WTC11 (cell line): ENCODE data around the gene WDR75.

ENCODE experiments used
- CREB1 ChIP-seq: sonication (generic); formaldehyde crosslinking; IDR thresholded peaks from 2 replicates; pipeline ENCODE4 v1.8.0; 2023; ENCODE audit warnings: mild to moderate bottlenecking, missing genetic modification reagents
- TF ChIP-seq, protein P1 (sequence below): fragments of 200-600 bp; IDR thresholded peaks from 2 replicates; pipeline ENCODE4 v1.8.0; 2022; ENCODE audit warnings: antibody characterized with exemption
- TF ChIP-seq, protein P2 (sequence below): sonication (generic); formaldehyde crosslinking; IDR thresholded peaks from 2 replicates; pipeline ENCODE4 v1.8.1; 2023; ENCODE audit warnings: mild to moderate bottlenecking, moderate library complexity, missing genetic modification reagents

DNA sequence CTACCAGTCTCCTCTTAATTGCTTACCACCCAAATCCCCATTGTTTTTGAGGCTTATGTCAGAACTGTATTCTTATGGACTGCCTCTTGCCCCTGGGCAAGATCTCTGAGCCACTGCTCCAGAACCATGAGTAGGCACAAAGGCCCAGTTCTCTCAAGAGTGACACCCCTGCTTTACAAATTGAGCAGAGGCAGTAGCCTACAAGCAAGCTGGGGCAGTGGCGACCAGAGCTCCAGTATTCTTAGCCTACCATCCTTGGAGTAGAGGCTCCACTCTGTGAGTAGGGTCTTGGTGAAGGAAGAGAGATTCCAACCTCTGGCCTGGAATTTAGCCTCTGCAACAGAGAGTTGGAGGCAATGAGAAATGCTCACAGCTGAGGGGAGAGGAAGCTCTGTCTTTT lies 36.5 kb downstream of the WDR75 start:
- TF ChIP-seq CREB1, result no peak
- TF ChIP-seq, protein P1, sequence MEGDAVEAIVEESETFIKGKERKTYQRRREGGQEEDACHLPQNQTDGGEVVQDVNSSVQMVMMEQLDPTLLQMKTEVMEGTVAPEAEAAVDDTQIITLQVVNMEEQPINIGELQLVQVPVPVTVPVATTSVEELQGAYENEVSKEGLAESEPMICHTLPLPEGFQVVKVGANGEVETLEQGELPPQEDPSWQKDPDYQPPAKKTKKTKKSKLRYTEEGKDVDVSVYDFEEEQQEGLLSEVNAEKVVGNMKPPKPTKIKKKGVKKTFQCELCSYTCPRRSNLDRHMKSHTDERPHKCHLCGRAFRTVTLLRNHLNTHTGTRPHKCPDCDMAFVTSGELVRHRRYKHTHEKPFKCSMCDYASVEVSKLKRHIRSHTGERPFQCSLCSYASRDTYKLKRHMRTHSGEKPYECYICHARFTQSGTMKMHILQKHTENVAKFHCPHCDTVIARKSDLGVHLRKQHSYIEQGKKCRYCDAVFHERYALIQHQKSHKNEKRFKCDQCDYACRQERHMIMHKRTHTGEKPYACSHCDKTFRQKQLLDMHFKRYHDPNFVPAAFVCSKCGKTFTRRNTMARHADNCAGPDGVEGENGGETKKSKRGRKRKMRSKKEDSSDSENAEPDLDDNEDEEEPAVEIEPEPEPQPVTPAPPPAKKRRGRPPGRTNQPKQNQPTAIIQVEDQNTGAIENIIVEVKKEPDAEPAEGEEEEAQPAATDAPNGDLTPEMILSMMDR, result no peak
- TF ChIP-seq, protein P2, sequence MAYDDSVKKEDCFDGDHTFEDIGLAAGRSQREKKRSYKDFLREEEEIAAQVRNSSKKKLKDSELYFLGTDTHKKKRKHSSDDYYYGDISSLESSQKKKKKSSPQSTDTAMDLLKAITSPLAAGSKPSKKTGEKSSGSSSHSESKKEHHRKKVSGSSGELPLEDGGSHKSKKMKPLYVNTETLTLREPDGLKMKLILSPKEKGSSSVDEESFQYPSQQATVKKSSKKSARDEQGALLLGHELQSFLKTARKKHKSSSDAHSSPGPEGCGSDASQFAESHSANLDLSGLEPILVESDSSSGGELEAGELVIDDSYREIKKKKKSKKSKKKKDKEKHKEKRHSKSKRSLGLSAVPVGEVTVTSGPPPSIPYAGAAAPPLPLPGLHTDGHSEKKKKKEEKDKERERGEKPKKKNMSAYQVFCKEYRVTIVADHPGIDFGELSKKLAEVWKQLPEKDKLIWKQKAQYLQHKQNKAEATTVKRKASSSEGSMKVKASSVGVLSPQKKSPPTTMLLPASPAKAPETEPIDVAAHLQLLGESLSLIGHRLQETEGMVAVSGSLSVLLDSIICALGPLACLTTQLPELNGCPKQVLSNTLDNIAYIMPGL (CRISPR knock-in tag), result no peak
